OCI-LY7 (cell line): ENCODE data around the gene PACS1. TPM values are rescaled to one million over a fixed set of nuclear protein-coding genes. Genes with fewer than 3 reads are reported as not detected.

ENCODE experiments used
- BruUV-seq: library from RNA; stranded (reverse); fragments of 400-500 nt; replicated peaks from 2 replicates; lab custom pipeline; 2021; lab: Mats Ljungman, UMichigan
- CTCF ChIA-PET: fragments of 300-600 bp; sonication (Branson Sonifier 250); formaldehyde crosslinking; loops from one replicate; lab custom pipeline; 2022; ENCODE audit warnings: antibody characterized with exemption; ENCODE audit not compliant: unreplicated experiment; lab: Charles Lee
- POLR2A ChIA-PET: fragments of 300-600 bp; sonication (Branson Sonifier 250); formaldehyde crosslinking; loops from one replicate; lab custom pipeline; 2022; ENCODE audit warnings: antibody characterized with exemption; lab: Charles Lee
- DNase-seq: peaks from one replicate; pipeline ENCODE4 v3.0.0-alpha.2; 2015; ENCODE audit warnings: low spot score
- H2AFZ ChIP-seq: fragments of 200-600 bp; sonication (generic), shearing (Covaris generic); 2 replicates; pipeline ENCODE4 v1.6.1; 2014; ENCODE audit warnings: mild to moderate bottlenecking, antibody characterized with exemption, low read length, moderate library complexity
- H3K27ac ChIP-seq: fragments of 200-600 bp; sonication (generic); 2 replicates; pipeline ENCODE4 v1.5.1; 2014; ENCODE audit warnings: mixed run types, low read depth, mild to moderate bottlenecking, moderate library complexity, low read length, inconsistent platforms; ENCODE audit not compliant: poor library complexity, severe bottlenecking
- H3K36me3 ChIP-seq: fragments of 200-600 bp; sonication (generic); 2 replicates; pipeline ENCODE4 v1.6.1; 2014; ENCODE audit warnings: mild to moderate bottlenecking, antibody characterized with exemption, low read length, moderate library complexity, mixed read lengths; ENCODE audit not compliant: insufficient read depth
- H3K4me1 ChIP-seq: fragments of 200-600 bp; sonication (generic); 2 replicates; pipeline ENCODE4 v1.5.1; 2014; ENCODE audit warnings: mild to moderate bottlenecking, low read length; ENCODE audit not compliant: insufficient read depth, poor library complexity, severe bottlenecking
- H3K4me2 ChIP-seq: fragments of 200-600 bp; sonication (generic); 2 replicates; pipeline ENCODE4 v1.6.1; 2014; ENCODE audit warnings: mild to moderate bottlenecking, low read length
- H3K4me3 ChIP-seq: fragments of 200-600 bp; sonication (generic); 2 replicates; pipeline ENCODE4 v1.5.1; 2014; ENCODE audit warnings: mild to moderate bottlenecking, low read depth, low read length; ENCODE audit not compliant: poor library complexity, severe bottlenecking
- H3K79me2 ChIP-seq: fragments of 200-600 bp; sonication (generic); 2 replicates; pipeline ENCODE4 v1.6.1; 2016; ENCODE audit warnings: low read depth, mild to moderate bottlenecking, low read length, moderate library complexity, mixed read lengths; ENCODE audit not compliant: insufficient read depth
- H3K9me2 ChIP-seq: fragments of 200-600 bp; sonication (generic); 2 replicates; pipeline ENCODE4 v1.6.1; 2016; ENCODE audit warnings: mild to moderate bottlenecking, low read length, mixed read lengths; ENCODE audit not compliant: insufficient read depth
- H3K9me3 ChIP-seq: fragments of 200-600 bp; sonication (generic); 2 replicates; pipeline ENCODE4 v1.6.1; 2014; ENCODE audit warnings: mild to moderate bottlenecking, mixed run types, low read length, mixed read lengths
- H4K20me1 ChIP-seq: fragments of 200-600 bp; sonication (generic); 2 replicates; pipeline ENCODE4 v1.6.1; 2014; ENCODE audit warnings: mild to moderate bottlenecking, antibody characterized with exemption, low read length, moderate library complexity, mixed read lengths; ENCODE audit not compliant: insufficient read depth
- CTCF ChIP-seq: fragments of 200-600 bp; sonication (generic); conservative IDR thresholded peaks from 2 replicates; pipeline ENCODE4 v1.5.1; 2014; ENCODE audit warnings: mild to moderate bottlenecking, antibody characterized with exemption, low read length, moderate library complexity, mixed read lengths
- EZH2phosphoT487 ChIP-seq: fragments of 200-600 bp; sonication (generic); IDR thresholded peaks from 2 replicates; pipeline ENCODE4 v1.6.1; 2018; ENCODE audit warnings: low read depth, borderline replicate concordance, mild to moderate bottlenecking, mixed run types, antibody characterized with exemption, low read length, moderate library complexity, mixed read lengths
- intact Hi-C: fragments of 100-400 bp; cut with micrococcal nuclease; formaldehyde crosslinking; loops from one replicate; pipeline ENCODE4 v1.10.0; 2022; ENCODE audit not compliant: unreplicated experiment
- total RNA-seq, 2 experiments: library from RNA; depleted of rRNA in 1 of 2; stranded (reverse); fragments of >200 nt in 1 of 2; shearing (Covaris generic) in 1 of 2; gene quantifications; 2 replicates each; pipeline ENCODE4 v1.2.3, GENCODE V29; 2014 to 2022

Gene PACS1
- total RNA-seq, 2 experiments from 2014 or later = 23.7 to 52.5 TPM

DNA sequence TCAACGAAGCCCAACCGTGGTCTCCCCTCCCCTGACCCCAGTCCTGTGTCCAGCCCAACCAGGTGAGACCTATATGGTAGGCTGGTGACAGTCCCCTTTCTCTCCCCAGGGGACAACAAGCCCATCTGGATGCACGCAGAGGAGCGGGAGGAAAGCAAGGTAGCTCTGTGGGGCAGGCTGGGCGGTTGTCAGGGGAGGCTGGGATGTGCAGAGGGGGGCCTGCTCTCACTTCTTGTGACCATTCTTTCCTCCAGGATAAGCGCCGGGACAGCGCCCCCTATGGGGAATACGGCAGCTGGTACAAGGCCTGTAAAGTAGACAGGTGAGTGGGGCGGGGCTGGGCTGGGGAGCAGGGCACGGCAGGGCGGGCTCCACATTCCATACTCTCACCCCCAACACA is 194.8 kb downstream of the PACS1 start:
- Histone ChIP-seq H3K9me3 (no peaks in the 10 kb centered on the region), H3K27ac (no peak overlapping the region), H3K36me3 (peaks cover 73% of the 10 kb centered on the region), H3K79me2 (peaks cover 13% of the 10 kb centered on the region), H2AFZ (no peak overlapping the region), H3K4me2 (no peak overlapping the region), H3K9me2 (no peaks in the 10 kb centered on the region), H3K4me3 (no peak overlapping the region), H4K20me1 (no peaks in the 10 kb centered on the region), H3K4me1 (peaks cover 21% of the 10 kb centered on the region)
- CTCF ChIA-PET = no interaction called here
- no TSS peak for BruUV-seq
- TF ChIP-seq CTCF = peak; percentile 78
- TF ChIP-seq EZH2phosphoT487 = no peak
- DNase-seq = peak; percentile 41
- POLR2A ChIA-PET = no interaction called here
- intact Hi-C loops = loop anchor here (5.0 kb wide), 2 partner anchors 263 to 408 kb away; partner anchors contain the start of genes BANF1, CFL1 and EIF1AD

GRCh38 chr11:66265531-66266377 is 195.7 kb downstream of the PACS1 start:
- Histone ChIP-seq H3K36me3 (peaks cover 75% of the 10 kb centered on the region), H2AFZ (no peak overlapping the region), H3K4me1 (peaks cover 24% of the 10 kb centered on the region), H3K4me2 (no peak overlapping the region), H3K79me2 (peaks cover 21% of the 10 kb centered on the region), H3K27ac (no peak overlapping the region), H3K9me2 (no peaks in the 10 kb centered on the region), H3K4me3 (no peak overlapping the region), H4K20me1 (no peaks in the 10 kb centered on the region), H3K9me3 (no peaks in the 10 kb centered on the region)
- CTCF ChIA-PET = interaction anchor here (1.0 kb wide), 1 partner anchor 51 kb away, joined by 4 read pairs; the partner anchor contains the start of gene CD248
- POLR2A ChIA-PET = no interaction called here
- intact Hi-C loops = loop anchor here (5.0 kb wide), 2 partner anchors 263 to 408 kb away; partner anchors contain the start of genes BANF1, CFL1 and EIF1AD
- TF ChIP-seq CTCF = no peak
- no peak for TF ChIP-seq EZH2phosphoT487
- DNase-seq = no peak
- no TSS peak for BruUV-seq
